PFSK-1 (cell line): ENCODE data around the gene CD2BP2.

Experiments used
- POLR2AphosphoS5 ChIP-seq: IDR thresholded peaks from 2 replicates; pipeline ENCODE4 v1.6.1; 2012; ENCODE audit warnings: low read depth, mild to moderate bottlenecking, control low read depth, low read length, moderate library complexity
- REST ChIP-seq, 2 experiments: IDR thresholded peaks; 2 replicates each; pipeline versions ENCODE4 v1.6.1 to v1.8.0; 2011 to 2012; ENCODE audit warnings: low read depth in 2 of 2, low read length in 2 of 2, control low read depth in 1 of 2, inconsistent platforms in 1 of 2, mild to moderate bottlenecking in 1 of 2, moderate library complexity in 1 of 2; ENCODE audit not compliant: insufficient read depth in 1 of 2
- SIN3A ChIP-seq: IDR thresholded peaks from 2 replicates; pipeline ENCODE4 v1.6.1; 2012; ENCODE audit warnings: mild to moderate bottlenecking, low read length, moderate library complexity, borderline replicate concordance; ENCODE audit not compliant: insufficient read depth
- TAF1 ChIP-seq: IDR thresholded peaks from 2 replicates; pipeline ENCODE4 v1.6.1; 2012; ENCODE audit warnings: low read length, control low read depth, borderline replicate concordance; ENCODE audit not compliant: insufficient read depth

- TF ChIP-seq POLR2AphosphoS5 (no peak), REST (IDR thresholded peaks at IDR 0.05; ENCODE audit: insufficient read depth in 1 of 2, low read depth in 2 of 2, low read length in 2 of 2) (no peak), TAF1 (no peak), SIN3A (no peak)
Measured at GRCh38 chr16:30372038-30372712, 17.1 kb upstream of the CD2BP2 start.
